ENCODE measurements around the gene STRN.

The STRN gene, protein sequence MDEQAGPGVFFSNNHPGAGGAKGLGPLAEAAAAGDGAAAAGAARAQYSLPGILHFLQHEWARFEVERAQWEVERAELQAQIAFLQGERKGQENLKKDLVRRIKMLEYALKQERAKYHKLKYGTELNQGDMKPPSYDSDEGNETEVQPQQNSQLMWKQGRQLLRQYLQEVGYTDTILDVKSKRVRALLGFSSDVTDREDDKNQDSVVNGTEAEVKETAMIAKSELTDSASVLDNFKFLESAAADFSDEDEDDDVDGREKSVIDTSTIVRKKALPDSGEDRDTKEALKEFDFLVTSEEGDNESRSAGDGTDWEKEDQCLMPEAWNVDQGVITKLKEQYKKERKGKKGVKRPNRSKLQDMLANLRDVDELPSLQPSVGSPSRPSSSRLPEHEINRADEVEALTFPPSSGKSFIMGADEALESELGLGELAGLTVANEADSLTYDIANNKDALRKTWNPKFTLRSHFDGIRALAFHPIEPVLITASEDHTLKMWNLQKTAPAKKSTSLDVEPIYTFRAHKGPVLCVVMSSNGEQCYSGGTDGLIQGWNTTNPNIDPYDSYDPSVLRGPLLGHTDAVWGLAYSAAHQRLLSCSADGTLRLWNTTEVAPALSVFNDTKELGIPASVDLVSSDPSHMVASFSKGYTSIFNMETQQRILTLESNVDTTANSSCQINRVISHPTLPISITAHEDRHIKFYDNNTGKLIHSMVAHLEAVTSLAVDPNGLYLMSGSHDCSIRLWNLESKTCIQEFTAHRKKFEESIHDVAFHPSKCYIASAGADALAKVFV

DNA sequence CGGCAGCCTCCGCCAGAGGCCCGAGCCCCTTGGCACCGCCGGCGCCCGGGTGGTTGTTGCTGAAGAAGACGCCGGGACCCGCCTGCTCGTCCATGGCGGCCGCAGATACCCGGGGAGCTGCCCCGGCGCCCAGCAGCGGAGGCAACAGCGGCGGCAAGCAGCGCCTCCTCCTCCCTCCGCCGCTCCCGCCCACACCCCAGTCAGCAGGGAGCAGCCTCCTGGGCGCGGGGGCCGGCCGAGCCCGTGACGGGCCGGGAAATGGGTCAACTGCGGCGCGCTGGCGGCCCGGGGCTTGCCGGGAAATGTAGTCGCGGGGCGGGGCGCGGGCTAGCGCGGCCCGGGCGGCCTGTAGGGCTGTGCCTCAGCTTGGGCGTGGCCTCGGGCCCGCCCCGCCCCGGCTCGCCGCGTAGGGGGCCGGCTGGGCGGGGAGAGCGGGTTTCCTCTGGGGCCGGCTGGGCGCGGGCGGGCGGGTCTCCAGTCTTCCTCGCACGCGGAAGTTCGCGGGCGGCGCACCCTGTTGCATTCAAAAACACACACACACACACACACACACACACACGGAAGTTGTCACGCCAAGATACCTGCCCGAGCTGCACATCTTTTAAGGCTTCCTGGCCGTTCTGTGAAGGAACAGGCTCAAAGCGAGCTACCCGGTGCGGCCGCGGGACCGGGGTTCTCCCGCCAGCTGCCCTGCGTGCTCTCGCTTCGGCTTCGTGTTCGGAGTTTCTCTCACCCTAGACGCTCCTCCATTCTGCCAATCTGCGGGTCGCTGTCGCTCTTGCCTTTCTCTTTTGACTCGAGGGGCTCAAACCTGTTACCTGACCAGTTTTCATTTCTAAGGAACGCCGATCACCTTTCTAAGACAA, at the start of gene STRN:
TSS of gene STRN (minus strand) at position 167 of the 866 bp plus-strand sequence. CDS start at position 94, 73 bp downstream.
- TF ChIP-seq CTCF (conservative IDR thresholded peaks at IDR 0.05; ENCODE audit: low read depth, low read length), result no peak
- Histone ChIP-seq H3K36me3 (ENCODE audit: insufficient read depth) (no peaks in the 10 kb centered on the region), H3K4me2 (peak within 1 kb of the TSS; percentile 84), H3K9ac (peak within 1 kb of the TSS; percentile 75), H3K4me3 (IDR thresholded peaks at IDR 0.05; ENCODE audit: insufficient read depth, low read depth, low read length) (peak within 1 kb of the TSS; percentile 91), H2AFZ (ENCODE audit: low read depth) (peak within 1 kb of the TSS; percentile 94), H3K27me3 (ENCODE audit: insufficient read depth, low read depth) (no peaks in the 10 kb centered on the region), H3K4me1 (ENCODE audit: low read depth, poor library complexity, severe bottlenecking) (peaks cover 22% of the 10 kb centered on the region), H3K79me2 (ENCODE audit: insufficient read depth, low read depth) (peaks cover 13% of the 10 kb centered on the region; the same call in 1 of the 2 replicates), H4K20me1 (ENCODE audit: insufficient read depth) (no peaks in the 10 kb centered on the region), H3K27ac (peak within 1 kb of the TSS; percentile 72)

DNA sequence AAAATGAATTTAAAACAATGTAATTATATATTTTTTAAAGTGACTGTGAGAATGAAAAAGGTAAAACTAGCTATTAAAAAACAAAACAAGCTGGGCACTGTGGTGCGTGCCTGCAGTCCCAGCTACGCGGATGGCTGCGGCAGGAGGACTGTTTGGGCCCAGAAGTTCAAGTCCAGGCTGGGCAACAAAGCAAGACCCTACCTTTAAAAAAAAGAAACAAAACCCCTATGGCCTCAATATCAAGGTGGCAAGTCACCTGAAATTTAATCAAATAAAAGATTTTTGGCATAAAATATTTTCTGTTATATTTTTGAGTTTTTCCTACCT, 46.9 kb upstream of the STRN start:
- TF ChIP-seq CTCF (conservative IDR thresholded peaks at IDR 0.05; ENCODE audit: low read depth, low read length), result no peak
- Histone ChIP-seq H3K4me1 (ENCODE audit: low read depth, poor library complexity, severe bottlenecking) (peaks cover 15% of the 10 kb centered on the region), H4K20me1 (ENCODE audit: insufficient read depth) (no peaks in the 10 kb centered on the region), H3K4me2 (no peak overlapping the region), H3K4me3 (IDR thresholded peaks at IDR 0.05; ENCODE audit: insufficient read depth, low read depth, low read length) (no peak overlapping the region), H2AFZ (ENCODE audit: low read depth) (no peak overlapping the region), H3K79me2 (ENCODE audit: insufficient read depth, low read depth) (no peaks in the 10 kb centered on the region), H3K27ac (no peak overlapping the region), H3K27me3 (ENCODE audit: insufficient read depth, low read depth) (no peaks in the 10 kb centered on the region), H3K9ac (no peak overlapping the region), H3K36me3 (ENCODE audit: insufficient read depth) (no peaks in the 10 kb centered on the region)

DNA sequence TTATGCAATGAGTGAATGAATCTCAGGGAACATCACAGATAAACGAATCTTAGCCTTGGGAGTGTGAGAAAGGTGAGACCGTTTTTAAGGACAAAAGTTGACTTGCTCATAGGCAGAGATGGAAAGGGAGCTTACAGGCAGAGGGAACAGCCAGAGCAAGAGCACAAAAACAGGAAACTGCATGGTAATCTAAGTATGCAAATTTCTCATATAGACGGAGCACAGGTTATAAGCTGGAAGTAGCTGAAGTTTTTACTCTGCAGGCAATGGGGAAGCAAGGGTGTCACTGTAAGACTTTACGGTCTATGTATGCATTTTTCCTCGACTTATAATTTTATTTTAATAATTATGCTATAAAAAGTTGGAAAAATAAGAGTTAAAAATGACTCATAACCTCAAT, 44.8 kb upstream of the STRN start:
- Histone ChIP-seq H3K79me2 (ENCODE audit: insufficient read depth, low read depth) (no peaks in the 10 kb centered on the region), H3K27ac (no peak overlapping the region), H2AFZ (ENCODE audit: low read depth) (no peak overlapping the region), H3K4me3 (IDR thresholded peaks at IDR 0.05; ENCODE audit: insufficient read depth, low read depth, low read length) (no peak overlapping the region), H3K36me3 (ENCODE audit: insufficient read depth) (no peaks in the 10 kb centered on the region), H4K20me1 (ENCODE audit: insufficient read depth) (no peaks in the 10 kb centered on the region), H3K4me1 (ENCODE audit: low read depth, poor library complexity, severe bottlenecking) (peaks cover 15% of the 10 kb centered on the region), H3K4me2 (no peak overlapping the region), H3K9ac (no peak overlapping the region), H3K27me3 (ENCODE audit: insufficient read depth, low read depth) (no peaks in the 10 kb centered on the region)
- no peak for TF ChIP-seq CTCF (conservative IDR thresholded peaks at IDR 0.05; ENCODE audit: low read depth, low read length)

GRCh38 chr2:37005118-37005868, 39.0 kb upstream of the STRN start:
- TF ChIP-seq CTCF (conservative IDR thresholded peaks at IDR 0.05; ENCODE audit: low read depth, low read length), result no peak
- H3K9ac ChIP-seq, result no peak overlapping the region
- no peaks in the 10 kb centered on the region; the same call in 1 of the 2 replicates for H4K20me1 ChIP-seq (ENCODE audit: insufficient read depth)
- no peaks in the 10 kb centered on the region for H3K79me2 ChIP-seq (ENCODE audit: insufficient read depth, low read depth)
- H3K4me3 ChIP-seq (IDR thresholded peaks at IDR 0.05; ENCODE audit: insufficient read depth, low read depth, low read length), result no peak overlapping the region
- no peaks in the 10 kb centered on the region; the same call in 1 of the 2 replicates for H3K36me3 ChIP-seq (ENCODE audit: insufficient read depth)
- H3K4me2 ChIP-seq, result peak overlapping the region; percentile 6; the same call in 1 of the 2 replicates
- H2AFZ ChIP-seq (ENCODE audit: low read depth), result no peak overlapping the region
- no peak overlapping the region for H3K27ac ChIP-seq
- H3K4me1 ChIP-seq (ENCODE audit: low read depth, poor library complexity, severe bottlenecking), result peaks cover 14% of the 10 kb centered on the region
- H3K27me3 ChIP-seq (ENCODE audit: insufficient read depth, low read depth), result no peaks in the 10 kb centered on the region

All from KMS-11 (cell line).